Astrocyte of the spinal cord (primary cell): ENCODE measurements around the gene SEPTIN1.

ENCODE experiments used
- DNase-seq: peaks from one replicate; pipeline ENCODE4 v3.0.0; 2011; ENCODE audit warnings: low read depth, low spot score
- H3K4me3 ChIP-seq: 2 replicates; pipeline ENCODE4 v1.5.1; 2011; ENCODE audit warnings: low read depth, mild to moderate bottlenecking, low read length, moderate library complexity
- in situ Hi-C: cut with HindIII; loops from 2 replicates; pipeline ENCODE4 v1.10.0; 2017; ENCODE audit warnings: low sequenced_read_pairs
- TF ChIP-seq, protein P1 (sequence below): IDR thresholded peaks from 2 replicates; pipeline ENCODE4 v1.5.1; 2012; ENCODE audit warnings: low read depth, mild to moderate bottlenecking, low read length, inconsistent platforms

Gene SEPTIN1

DNA sequence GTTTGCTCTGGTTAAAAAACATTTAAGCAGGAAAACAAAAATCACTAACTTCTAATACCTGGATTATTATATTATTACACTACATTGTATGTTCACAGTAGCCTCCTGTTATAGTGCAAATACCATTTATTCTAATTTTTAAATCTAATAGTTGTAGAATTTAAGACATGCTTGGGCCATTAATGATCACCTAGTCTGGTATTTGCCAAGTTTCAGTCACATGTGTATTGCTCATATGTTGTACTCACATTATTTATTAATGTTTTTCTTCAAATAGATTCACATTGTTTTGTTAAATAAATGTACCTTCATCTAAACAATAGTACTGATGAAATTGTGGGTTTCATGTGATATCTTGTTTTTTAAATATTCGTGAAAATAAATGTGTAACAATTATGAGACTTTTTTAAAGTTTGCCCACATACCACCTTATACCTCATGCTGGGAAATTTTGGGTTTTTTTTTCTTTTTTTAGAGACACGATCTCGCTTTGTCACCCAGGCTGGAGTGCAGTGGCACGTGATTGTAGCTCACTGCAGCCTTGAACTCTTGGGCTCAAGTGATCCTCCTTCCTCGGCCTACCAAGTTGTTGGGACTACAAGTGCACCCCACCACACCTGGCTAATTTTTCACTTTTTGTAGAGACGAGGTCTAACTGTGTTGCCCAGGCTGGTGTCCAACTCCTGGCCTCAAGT lies 30.9 kb upstream of the SEPTIN1 start:
- DNase-seq = no peak
- in situ Hi-C loops = no loop called here
- H3K4me3 ChIP-seq = no peak overlapping the region
- TF ChIP-seq, protein P1, sequence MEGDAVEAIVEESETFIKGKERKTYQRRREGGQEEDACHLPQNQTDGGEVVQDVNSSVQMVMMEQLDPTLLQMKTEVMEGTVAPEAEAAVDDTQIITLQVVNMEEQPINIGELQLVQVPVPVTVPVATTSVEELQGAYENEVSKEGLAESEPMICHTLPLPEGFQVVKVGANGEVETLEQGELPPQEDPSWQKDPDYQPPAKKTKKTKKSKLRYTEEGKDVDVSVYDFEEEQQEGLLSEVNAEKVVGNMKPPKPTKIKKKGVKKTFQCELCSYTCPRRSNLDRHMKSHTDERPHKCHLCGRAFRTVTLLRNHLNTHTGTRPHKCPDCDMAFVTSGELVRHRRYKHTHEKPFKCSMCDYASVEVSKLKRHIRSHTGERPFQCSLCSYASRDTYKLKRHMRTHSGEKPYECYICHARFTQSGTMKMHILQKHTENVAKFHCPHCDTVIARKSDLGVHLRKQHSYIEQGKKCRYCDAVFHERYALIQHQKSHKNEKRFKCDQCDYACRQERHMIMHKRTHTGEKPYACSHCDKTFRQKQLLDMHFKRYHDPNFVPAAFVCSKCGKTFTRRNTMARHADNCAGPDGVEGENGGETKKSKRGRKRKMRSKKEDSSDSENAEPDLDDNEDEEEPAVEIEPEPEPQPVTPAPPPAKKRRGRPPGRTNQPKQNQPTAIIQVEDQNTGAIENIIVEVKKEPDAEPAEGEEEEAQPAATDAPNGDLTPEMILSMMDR = no peak

- peak; percentile 84 for DNase-seq
- TF ChIP-seq, protein P1 = peak; percentile 97
- no peak overlapping the region for H3K4me3 ChIP-seq
- in situ Hi-C loops = no loop called here
Observed at GRCh38 chr16:30409125-30410060, 27.0 kb upstream of the SEPTIN1 start.

DNA sequence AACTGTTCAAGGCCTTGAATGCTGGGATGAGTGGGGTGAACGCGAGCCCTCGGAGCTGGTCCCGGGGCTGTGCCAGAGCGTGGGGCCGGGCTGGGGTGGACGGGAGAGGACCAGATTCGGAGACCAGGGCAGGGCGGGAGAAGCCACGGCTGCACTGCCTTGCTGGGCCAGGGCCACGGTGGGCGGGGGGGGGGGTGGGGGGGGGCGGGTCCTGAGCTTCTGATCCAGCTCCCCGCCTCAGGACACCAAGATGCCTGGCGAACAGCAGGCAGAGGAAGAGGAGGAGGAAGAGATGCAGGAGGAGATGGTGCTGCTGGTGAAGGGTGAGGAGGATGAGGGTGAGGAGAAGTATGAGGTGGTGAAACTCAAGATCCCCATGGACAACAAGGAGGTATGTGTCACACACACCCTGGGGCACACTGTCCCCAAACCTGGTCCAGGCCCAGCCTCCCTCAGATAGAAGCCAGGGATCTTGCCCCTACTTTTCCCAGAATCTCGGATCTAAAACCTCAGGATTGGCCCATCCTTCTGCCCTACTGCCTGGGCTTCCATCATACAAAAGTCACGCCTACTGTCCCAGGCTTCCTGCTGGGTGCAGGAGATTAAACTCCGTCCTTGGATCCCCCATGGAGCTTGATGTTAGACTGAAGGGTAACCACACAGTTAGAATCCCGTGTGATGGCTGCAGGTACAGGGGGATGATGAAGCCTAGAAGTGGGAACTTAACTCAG lies 25.6 kb upstream of the SEPTIN1 start:
- peak overlapping the region; percentile 75 for H3K4me3 ChIP-seq
- in situ Hi-C loops = no loop called here
- no peak for DNase-seq
- TF ChIP-seq, protein P1 = no peak

- in situ Hi-C loops = no loop called here
- TF ChIP-seq, protein P1 = no peak
- DNase-seq = peak; percentile 88
- H3K4me3 ChIP-seq = peak within 1 kb of the TSS; percentile 75
Observed at GRCh38 chr16:30407102-30407803, 24.9 kb upstream of the SEPTIN1 start, which contains the start of gene ZNF771. TSS of gene ZNF771 (plus strand) at chr16:30407606. CDS start at chr16:30408054, 448 bp downstream.

DNA sequence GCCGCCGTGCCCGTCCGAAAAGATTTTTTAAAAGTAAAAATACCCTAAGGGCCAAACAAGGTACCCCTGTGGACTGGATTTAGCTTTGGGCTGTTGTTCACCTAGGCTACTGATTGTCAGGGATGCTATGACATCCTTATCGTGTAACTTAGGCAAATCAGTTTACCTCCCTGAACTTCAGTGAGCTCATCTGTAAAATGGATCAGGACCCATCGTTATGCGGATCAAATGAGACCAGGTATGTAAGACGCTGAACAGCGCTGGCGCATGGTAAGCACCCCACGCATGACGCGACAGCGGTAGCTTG lies 24.4 kb upstream of the SEPTIN1 start:
- DNase-seq = no peak
- in situ Hi-C loops = no loop called here
- peak overlapping the region; percentile 75 for H3K4me3 ChIP-seq
- TF ChIP-seq, protein P1 = no peak
